Measurements from ENCODE around the gene DQX1.

DNA sequence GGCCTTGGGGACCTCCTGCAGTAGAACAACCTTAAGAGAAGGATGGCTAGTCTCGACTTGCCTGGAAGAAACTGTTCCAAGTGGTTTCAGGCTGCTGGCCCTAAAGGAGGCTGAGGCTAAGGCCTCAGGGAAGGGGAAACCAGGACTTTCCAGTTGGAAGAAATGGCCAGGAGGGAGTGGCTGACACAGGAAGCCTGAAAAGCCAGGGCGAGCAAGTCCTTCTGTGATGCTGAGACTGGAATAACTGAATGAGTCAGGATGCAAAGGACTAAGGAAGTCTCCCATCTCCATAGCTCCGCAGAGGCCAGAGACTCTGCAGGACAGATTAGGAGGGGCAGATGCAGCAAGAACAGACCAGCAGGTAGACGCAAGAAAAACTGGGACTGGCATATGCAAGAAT, 11.1 kb upstream of the DQX1 start:
- TF ChIP-seq, protein P1, sequence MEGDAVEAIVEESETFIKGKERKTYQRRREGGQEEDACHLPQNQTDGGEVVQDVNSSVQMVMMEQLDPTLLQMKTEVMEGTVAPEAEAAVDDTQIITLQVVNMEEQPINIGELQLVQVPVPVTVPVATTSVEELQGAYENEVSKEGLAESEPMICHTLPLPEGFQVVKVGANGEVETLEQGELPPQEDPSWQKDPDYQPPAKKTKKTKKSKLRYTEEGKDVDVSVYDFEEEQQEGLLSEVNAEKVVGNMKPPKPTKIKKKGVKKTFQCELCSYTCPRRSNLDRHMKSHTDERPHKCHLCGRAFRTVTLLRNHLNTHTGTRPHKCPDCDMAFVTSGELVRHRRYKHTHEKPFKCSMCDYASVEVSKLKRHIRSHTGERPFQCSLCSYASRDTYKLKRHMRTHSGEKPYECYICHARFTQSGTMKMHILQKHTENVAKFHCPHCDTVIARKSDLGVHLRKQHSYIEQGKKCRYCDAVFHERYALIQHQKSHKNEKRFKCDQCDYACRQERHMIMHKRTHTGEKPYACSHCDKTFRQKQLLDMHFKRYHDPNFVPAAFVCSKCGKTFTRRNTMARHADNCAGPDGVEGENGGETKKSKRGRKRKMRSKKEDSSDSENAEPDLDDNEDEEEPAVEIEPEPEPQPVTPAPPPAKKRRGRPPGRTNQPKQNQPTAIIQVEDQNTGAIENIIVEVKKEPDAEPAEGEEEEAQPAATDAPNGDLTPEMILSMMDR (IDR thresholded peaks at IDR 0.05; ENCODE audit: insufficient read depth, low read length): no peak
- TF ChIP-seq GABPA (IDR thresholded peaks at IDR 0.05; ENCODE audit: low read depth): no peak
- TF ChIP-seq, protein P2, sequence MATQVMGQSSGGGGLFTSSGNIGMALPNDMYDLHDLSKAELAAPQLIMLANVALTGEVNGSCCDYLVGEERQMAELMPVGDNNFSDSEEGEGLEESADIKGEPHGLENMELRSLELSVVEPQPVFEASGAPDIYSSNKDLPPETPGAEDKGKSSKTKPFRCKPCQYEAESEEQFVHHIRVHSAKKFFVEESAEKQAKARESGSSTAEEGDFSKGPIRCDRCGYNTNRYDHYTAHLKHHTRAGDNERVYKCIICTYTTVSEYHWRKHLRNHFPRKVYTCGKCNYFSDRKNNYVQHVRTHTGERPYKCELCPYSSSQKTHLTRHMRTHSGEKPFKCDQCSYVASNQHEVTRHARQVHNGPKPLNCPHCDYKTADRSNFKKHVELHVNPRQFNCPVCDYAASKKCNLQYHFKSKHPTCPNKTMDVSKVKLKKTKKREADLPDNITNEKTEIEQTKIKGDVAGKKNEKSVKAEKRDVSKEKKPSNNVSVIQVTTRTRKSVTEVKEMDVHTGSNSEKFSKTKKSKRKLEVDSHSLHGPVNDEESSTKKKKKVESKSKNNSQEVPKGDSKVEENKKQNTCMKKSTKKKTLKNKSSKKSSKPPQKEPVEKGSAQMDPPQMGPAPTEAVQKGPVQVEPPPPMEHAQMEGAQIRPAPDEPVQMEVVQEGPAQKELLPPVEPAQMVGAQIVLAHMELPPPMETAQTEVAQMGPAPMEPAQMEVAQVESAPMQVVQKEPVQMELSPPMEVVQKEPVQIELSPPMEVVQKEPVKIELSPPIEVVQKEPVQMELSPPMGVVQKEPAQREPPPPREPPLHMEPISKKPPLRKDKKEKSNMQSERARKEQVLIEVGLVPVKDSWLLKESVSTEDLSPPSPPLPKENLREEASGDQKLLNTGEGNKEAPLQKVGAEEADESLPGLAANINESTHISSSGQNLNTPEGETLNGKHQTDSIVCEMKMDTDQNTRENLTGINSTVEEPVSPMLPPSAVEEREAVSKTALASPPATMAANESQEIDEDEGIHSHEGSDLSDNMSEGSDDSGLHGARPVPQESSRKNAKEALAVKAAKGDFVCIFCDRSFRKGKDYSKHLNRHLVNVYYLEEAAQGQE (IDR thresholded peaks at IDR 0.05; ENCODE audit: insufficient replicate concordance, low read depth): no peak

Measured in HL-60 (cell line).